Stomach smooth muscle (tissue), 2 donors: Measurements from ENCODE around the gene SCN4A.

ENCODE experiments used
- H3K27ac ChIP-seq: one replicate; pipeline ENCODE4 v1.7.0; 2013; ENCODE audit warnings: mild to moderate bottlenecking, low read length, inconsistent platforms
- H3K27me3 ChIP-seq, 2 donors: one replicate each; pipeline ENCODE4 v1.7.0; 2013; ENCODE audit warnings: low read length in 2 of 2; ENCODE audit not compliant: insufficient read depth in 2 of 2, control insufficient read depth in 1 of 2
- H3K36me3 ChIP-seq, 2 donors: one replicate each; pipeline ENCODE4 v1.7.0; 2013; ENCODE audit warnings: low read length in 2 of 2; ENCODE audit not compliant: control insufficient read depth in 2 of 2, insufficient read depth in 2 of 2
- H3K4me1 ChIP-seq: one replicate; pipeline ENCODE4 v1.7.0; 2013; ENCODE audit warnings: low read length; ENCODE audit not compliant: control insufficient read depth, insufficient read depth
- H3K4me3 ChIP-seq, 2 donors: one replicate each; pipeline ENCODE4 v1.7.0; 2013; ENCODE audit warnings: low read length in 2 of 2
- H3K9ac ChIP-seq, 2 donors: one replicate each; pipeline ENCODE4 v1.7.0; 2013; ENCODE audit warnings: low read length in 2 of 2, mild to moderate bottlenecking in 1 of 2
- H3K9me3 ChIP-seq, 2 donors: one replicate each; pipeline ENCODE4 v1.7.0; 2013; ENCODE audit warnings: low read length in 2 of 2; ENCODE audit not compliant: control insufficient read depth in 2 of 2
- donor health status: healthy.
- donor health status: Pancreatic carcinoma.

Gene SCN4A

DNA sequence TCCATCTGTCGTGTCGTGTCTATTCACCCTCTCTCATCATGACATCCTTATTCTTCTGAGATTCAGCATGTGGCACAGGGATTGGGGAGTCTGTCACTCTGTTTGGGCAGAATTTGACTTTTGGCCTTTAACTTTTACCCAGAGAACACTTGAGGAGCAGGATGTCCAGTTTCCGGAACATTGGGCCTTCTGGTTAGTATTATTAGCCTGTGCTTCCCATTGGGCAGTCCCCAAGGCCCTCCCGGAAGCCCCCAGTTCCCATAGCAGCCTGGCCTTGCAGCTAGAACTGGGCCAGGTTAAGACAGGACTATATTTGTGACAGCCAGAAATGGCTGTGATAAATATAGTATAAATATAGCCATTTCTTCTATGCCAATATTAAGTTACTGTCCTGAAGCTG, 9.6 kb downstream of the SCN4A start:
- Histone ChIP-seq H3K27ac (no peak overlapping the region), H3K4me1 (peaks cover 2% of the 10 kb centered on the region), H3K9me3 (no peaks in the 10 kb centered on the region), H3K36me3 (no peaks in the 10 kb centered on the region), H3K4me3 (no peak overlapping the region), H3K27me3 (peaks cover 2 to 6% of the 10 kb centered on the region in 2 donors), H3K9ac (no peak overlapping the region)

DNA sequence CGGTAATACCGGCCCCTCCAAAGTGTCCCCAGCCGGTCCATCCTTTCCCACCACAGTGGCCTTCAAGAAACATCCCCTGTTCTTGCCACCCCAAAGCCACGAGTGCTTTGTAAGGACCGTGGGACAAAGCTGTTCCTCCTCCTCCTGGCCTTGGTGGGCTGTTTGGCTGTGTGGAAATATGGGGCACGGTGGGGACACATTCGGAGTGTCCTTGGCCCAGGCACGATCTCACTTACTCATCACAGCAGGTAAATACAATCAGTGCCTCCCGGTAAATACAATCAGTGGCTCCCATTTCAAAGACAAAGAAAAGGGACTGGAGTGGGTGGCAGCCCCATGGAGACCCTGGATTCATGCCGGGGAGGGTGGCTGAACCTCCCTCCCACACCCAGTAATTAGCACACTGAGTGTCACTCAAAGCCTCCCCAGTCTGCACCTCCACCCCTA, 10.4 kb downstream of the SCN4A start:
- Histone ChIP-seq H3K9ac (no peak overlapping the region), H3K4me1 (peaks cover 2% of the 10 kb centered on the region), H3K9me3 (no peaks in the 10 kb centered on the region), H3K27ac (no peak overlapping the region), H3K27me3 (peaks cover 2 to 6% of the 10 kb centered on the region in 2 donors), H3K4me3 (no peak overlapping the region), H3K36me3 (no peaks in the 10 kb centered on the region)

DNA sequence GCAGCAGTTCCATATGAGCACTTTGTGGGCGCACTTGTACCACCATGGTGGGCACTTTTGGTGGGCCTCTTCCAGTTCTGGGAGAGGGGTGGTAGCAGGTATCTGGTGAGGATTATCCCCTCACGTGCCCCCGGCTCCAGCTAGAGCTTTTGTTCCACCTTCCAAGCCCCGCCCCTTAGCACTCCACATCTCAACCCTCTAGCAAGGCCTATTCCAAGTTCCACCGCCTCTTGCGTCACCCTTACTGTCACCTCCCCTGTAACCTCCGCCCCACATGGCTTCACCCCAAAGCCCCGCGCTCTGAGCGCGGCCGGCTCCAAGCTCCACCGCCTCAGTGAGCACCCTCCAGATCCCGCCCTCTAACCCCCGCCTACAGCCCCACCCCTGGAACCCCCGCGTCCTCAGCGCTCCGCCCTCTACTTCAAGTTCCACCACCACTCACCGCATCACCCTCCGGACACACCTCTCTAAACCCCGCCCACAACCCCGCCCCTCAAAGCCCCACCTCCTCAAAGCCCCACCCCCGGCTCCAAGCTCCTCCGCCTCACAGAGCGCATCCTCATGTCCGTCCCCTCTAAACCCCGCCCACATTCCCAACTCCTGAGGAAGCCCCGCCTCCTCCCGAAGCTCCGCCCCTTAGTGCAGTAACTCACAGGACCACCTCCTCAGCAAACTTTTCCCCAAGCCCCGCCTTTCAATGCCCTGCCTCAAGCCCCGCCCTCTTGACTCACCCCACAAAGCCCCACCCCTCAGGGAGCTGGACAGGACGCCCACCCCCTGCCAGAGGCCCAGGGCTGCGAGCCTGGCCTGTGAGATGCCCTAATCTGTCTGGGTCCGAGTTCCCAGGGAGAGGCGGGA, 11.1 kb downstream of the SCN4A start:
- Histone ChIP-seq H3K4me1 (peaks cover 2% of the 10 kb centered on the region), H3K4me3 (no peak overlapping the region), H3K27me3 (peaks cover 2 to 6% of the 10 kb centered on the region in 2 donors), H3K27ac (no peak overlapping the region), H3K9ac (no peak overlapping the region), H3K36me3 (no peaks in the 10 kb centered on the region), H3K9me3 (no peaks in the 10 kb centered on the region)

DNA sequence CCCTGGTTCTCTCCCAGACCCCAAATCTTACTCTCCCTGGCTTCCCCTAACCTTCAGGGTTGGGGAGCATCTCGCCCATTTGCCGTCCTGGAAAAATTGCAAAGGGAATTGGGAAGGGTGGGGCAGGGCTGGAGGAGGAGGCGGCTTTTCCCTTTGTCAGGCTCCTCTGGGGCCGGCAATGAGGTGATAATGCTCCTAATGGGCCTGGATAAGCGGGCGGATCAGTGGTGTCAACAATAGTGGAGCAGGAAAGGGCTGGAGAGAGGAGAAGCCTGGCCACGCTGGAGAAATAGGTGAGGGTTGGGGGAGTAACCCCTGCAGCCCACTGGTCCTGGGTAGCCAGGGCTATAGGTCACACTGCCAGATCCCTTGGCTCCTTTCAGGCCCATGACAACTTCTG, 12.3 kb downstream of the SCN4A start:
- H3K9me3 ChIP-seq, result no peaks in the 10 kb centered on the region
- H3K9ac ChIP-seq, result no peak overlapping the region
- H3K36me3 ChIP-seq, result no peaks in the 10 kb centered on the region
- H3K4me3 ChIP-seq, result no peak overlapping the region
- H3K27ac ChIP-seq, result no peak overlapping the region
- peaks cover 2 to 6% of the 10 kb centered on the region in 2 donors for H3K27me3 ChIP-seq
- H3K4me1 ChIP-seq, result peaks cover 2% of the 10 kb centered on the region

DNA sequence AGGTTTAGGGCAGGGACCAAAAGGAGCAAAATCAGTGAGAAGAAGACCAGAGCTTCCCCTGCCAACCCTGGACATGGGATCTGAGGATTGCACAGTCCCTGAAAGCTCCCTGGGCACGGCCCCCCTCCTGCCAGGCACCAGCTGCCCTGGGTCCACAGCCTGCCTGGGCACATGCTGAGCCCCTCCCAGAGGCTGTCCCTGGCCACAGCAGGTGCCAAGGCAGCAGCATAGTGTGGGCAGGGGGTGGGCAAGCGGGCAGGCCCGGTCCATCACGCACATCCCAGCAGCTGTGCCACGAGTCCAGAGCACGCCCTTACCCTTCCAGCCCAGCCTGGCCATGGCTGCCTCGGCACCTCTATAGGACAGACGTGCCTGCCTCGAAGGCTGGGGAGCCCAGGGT, 12.7 kb downstream of the SCN4A start:
- Histone ChIP-seq H3K9me3 (no peaks in the 10 kb centered on the region), H3K9ac (no peak overlapping the region), H3K4me1 (peaks cover 2% of the 10 kb centered on the region), H3K4me3 (no peak overlapping the region), H3K27ac (no peak overlapping the region), H3K36me3 (no peaks in the 10 kb centered on the region), H3K27me3 (peaks cover 2 to 6% of the 10 kb centered on the region in 2 donors)

DNA sequence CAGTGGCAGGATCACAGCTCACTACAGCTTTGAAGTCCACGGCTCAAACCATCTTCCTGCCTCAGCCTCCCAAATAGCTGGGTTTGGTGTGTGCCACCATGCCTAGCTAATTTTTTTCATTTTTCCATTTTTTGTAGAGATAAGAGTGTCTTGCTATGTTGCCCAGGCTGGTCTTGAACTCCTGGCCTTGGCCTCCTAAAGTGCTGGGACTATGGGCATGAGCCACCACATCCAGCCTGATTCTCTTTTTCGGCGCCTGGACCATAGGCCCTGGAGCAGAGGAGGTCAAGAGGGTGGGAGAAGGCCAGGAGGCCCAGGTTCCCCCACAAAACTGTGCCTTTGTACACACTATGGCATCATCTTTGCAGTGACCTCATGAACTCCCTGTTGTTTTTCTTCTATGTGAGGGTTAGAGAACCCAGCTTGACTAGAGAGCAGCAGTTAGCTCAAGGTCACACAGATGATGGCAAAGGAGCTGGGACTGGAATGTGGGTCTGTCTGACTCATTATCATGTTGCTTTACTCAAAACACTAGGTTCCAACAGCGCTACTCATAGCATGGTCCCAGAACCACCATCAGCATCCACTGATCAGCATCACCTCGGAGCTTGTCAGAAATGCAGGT, 16.3 kb downstream of the SCN4A start:
- no peak overlapping the region for H3K4me3 ChIP-seq
- no peak overlapping the region for H3K9ac ChIP-seq
- no peak overlapping the region for H3K27ac ChIP-seq
- H3K36me3 ChIP-seq, result no peaks in the 10 kb centered on the region
- no peaks in the 10 kb centered on the region for H3K9me3 ChIP-seq
- H3K4me1 ChIP-seq, result no peaks in the 10 kb centered on the region
- peaks cover 2 to 6% of the 10 kb centered on the region in 2 donors for H3K27me3 ChIP-seq

DNA sequence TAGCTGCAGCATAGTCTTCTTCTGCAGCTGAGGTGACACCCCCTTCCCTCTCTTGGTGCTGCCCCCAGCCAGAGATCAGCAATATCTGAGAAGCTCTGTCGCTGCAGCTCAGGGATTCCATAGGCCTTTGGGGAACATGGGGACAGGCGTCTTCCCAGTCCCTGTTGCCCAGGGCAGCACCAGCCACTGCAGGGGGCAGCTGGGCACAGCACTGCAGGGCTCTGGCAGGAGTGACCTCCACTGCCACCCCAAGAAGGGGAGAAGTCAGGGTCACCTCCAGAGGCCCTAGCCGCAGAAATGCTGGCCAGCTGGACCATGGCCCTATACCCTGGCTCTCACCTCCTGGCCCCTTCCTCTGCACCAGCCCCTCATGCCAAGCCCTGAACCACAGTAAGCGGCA, 16.9 kb downstream of the SCN4A start:
- Histone ChIP-seq H3K27me3 (peaks cover 0 to 3% of the 10 kb centered on the region in 2 donors), H3K27ac (no peak overlapping the region), H3K9me3 (no peaks in the 10 kb centered on the region), H3K36me3 (no peaks in the 10 kb centered on the region), H3K9ac (no peak overlapping the region), H3K4me1 (no peaks in the 10 kb centered on the region), H3K4me3 (no peak overlapping the region)

DNA sequence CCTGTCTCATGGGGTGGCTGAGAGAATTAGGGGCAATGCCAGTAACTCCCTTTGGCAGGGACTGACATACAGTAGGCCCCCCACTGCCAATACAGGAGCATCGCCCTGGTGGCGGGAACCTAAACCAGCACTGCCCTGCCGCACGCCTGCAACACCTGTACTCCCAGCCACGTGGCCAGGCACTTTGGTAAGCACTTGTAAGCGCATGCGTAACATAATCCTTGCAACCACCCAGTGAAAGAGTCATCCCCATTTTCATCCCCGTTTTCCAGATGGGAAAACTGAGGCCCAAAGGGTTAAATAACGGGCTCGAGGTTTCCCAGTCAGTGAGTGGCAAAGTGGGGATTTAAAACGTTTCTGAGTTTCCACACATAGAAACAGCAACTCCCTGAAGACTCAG, 17.5 kb downstream of the SCN4A start:
- no peaks in the 10 kb centered on the region for H3K36me3 ChIP-seq
- no peak overlapping the region for H3K4me3 ChIP-seq
- no peaks in the 10 kb centered on the region for H3K4me1 ChIP-seq
- no peak overlapping the region for H3K27ac ChIP-seq
- H3K9me3 ChIP-seq, result no peaks in the 10 kb centered on the region
- H3K9ac ChIP-seq, result no peak overlapping the region
- H3K27me3 ChIP-seq, result no peaks in the 10 kb centered on the region

DNA sequence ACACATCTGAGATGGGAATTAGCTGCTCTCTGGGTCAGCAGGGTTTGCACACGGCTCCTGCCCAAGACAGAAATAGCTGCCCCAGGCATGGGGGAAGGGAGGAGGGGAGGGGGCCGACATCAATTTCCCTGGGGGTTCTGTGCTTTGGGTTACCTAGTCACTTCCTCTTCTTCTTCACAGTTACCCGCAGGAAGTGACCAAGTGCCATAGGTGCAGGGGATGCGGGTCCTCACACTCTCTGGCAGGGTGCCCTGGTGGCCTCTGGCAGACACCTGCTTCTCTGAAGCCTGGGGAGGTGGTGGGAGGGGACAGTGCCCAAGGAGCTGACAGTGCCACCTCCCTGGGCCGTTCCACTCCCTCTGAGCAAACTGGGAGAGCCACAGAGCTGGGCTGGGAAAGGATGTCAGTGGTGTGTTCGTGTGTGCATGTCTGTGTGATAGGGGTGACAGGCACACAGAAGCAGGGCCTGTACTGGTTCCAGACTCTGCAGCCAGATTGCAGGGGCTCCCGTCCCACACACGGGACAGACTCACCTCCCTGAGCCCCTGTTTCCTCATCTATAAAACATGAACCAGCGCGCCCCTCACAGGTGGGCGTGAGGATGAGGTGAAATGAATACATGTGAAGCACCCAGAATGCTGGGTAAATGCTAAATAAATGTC, 18.2 kb downstream of the SCN4A start:
- Histone ChIP-seq H3K4me1 (no peaks in the 10 kb centered on the region), H3K9ac (no peak overlapping the region), H3K4me3 (no peak overlapping the region), H3K36me3 (no peaks in the 10 kb centered on the region), H3K27me3 (peaks cover 0 to under 1% of the 10 kb centered on the region in 2 donors), H3K27ac (no peak overlapping the region), H3K9me3 (no peaks in the 10 kb centered on the region)

DNA sequence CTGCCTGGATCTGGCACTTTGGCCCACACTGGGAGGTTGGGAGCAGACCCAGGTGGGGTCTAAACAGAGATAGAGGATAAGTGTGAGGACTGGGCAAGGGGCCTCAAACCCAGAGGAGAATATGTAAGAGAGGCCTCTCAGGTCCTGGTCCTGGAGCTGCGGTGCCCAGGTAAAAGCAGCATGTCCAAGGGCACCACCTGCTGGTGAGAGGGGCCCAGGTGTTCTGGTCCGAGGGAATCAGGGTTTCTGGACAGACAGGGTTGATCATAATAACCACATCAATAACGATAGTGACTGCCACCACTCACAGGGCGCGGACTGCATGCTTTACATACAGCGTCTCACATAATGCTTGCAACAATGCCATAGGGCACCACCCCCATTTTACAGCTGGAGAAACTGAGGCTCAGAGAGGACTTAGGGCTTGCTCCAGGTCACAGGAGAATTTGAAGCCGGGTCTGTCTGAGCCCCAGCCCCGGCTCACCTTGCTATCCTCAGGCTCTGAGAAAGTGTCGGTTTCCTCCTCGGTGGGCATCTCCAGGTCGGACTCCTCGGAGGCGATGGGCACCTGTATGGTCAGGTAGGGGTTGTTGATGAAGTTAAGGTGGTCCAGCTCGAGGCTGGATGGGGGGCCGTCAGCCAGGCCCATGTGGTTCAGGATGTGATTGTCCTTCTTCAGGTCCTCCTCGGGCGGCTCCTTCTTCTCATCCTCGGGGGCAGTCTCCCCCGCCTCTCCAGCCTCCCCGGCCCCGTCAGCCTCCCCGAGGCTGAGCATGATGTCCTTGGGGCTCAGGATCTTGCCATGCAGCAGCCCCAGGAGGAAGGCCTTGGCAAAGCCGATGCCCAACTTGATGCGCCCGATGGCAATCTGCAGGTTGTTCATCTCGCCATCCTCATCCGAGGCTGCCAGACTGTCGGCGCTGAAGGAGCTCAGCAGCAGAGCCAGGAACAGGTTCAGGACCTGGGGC, 21.5 kb downstream of the SCN4A start:
- Histone ChIP-seq H3K4me3 (no peak overlapping the region), H3K9me3 (no peaks in the 10 kb centered on the region), H3K9ac (no peak overlapping the region), H3K27ac (no peak overlapping the region), H3K27me3 (peaks cover 3 to 7% of the 10 kb centered on the region in 2 donors), H3K4me1 (no peaks in the 10 kb centered on the region), H3K36me3 (no peaks in the 10 kb centered on the region)
